Spleen (tissue), 11 donors: ENCODE data around the gene PBX1. TPM values are rescaled to one million over a fixed set of nuclear protein-coding genes. Genes with fewer than 3 reads are reported as not detected.

Source experiments
- DNase-seq: peaks from one replicate; pipeline ENCODE4 v3.0.0-alpha.2; 2020
- H3K27ac ChIP-seq, 8 donors: fragments of 200-600 bp; sonication (generic) in 7 of 8; 1 replicate in 4 of 8; 2 replicates in 4 of 8; pipeline versions ENCODE4 v1.5.0 to v1.8.0; 2016 to 2021; ENCODE audit warnings: inconsistent platforms in 4 of 8, mild to moderate bottlenecking in 4 of 8, moderate library complexity in 1 of 8
- H3K27me3 ChIP-seq, 7 donors: fragments of 200-600 bp; sonication (generic) in 6 of 7; replicated peaks in 1 of 7; 1 replicate in 4 of 7; 2 replicates in 3 of 7; pipeline versions ENCODE4 v1.5.0 to v1.8.0; 2016 to 2021; ENCODE audit warnings: inconsistent platforms in 3 of 7, mild to moderate bottlenecking in 1 of 7
- H3K36me3 ChIP-seq, 6 donors: fragments of 200-600 bp; sonication (generic) in 5 of 6; 1 replicate in 4 of 6; 2 replicates in 2 of 6; pipeline versions ENCODE4 v1.5.0 to v1.8.0; 2016 to 2021; ENCODE audit warnings: inconsistent platforms in 2 of 6
- H3K4me1 ChIP-seq, 6 donors: fragments of 200-600 bp; sonication (generic) in 5 of 6; 1 replicate in 3 of 6; 2 replicates in 3 of 6; pipeline versions ENCODE4 v1.5.0 to v1.8.0; 2016 to 2021; ENCODE audit warnings: inconsistent platforms in 3 of 6
- H3K4me3 ChIP-seq, 8 donors: fragments of 200-600 bp; sonication (generic) in 7 of 8; 1 replicate in 4 of 8; 2 replicates in 4 of 8; pipeline versions ENCODE4 v1.5.0 to v1.8.0; 2016 to 2021; ENCODE audit warnings: inconsistent platforms in 4 of 8, mild to moderate bottlenecking in 4 of 8, moderate library complexity in 2 of 8
- H3K9me3 ChIP-seq, 8 donors: fragments of 200-600 bp; sonication (generic) in 7 of 8; 1 replicate in 4 of 8; 2 replicates in 4 of 8; pipeline versions ENCODE4 v1.5.0 to v1.8.0; 2016 to 2021; ENCODE audit warnings: inconsistent platforms in 4 of 8
- POLR2A ChIP-seq, 3 donors: fragments of 450-650 bp; IDR thresholded peaks; one replicate each; pipeline ENCODE4 v1.5.1; 2017; ENCODE audit warnings: antibody characterized with exemption in 3 of 3, mild to moderate bottlenecking in 1 of 3
- POLR2AphosphoS5 ChIP-seq, 3 donors: sonication (generic); formaldehyde crosslinking; IDR thresholded peaks; one replicate each; pipeline ENCODE4 v1.5.1; 2017; ENCODE audit warnings: antibody characterized with exemption in 3 of 3
- WGBS, 5 donors: extraction: QIAGEN DNeasy Blood & Tissue Kit in 3 of 5; methylation state at CpG; one replicate each; pipeline versions ENCODE4 v1.1.5 to v1.1.7; 2013 to 2018; 5-methylcytosine and 5-hydroxymethylcytosine counted together
- intact Hi-C: fragments of 100-400 bp; cut with DNase I; formaldehyde crosslinking; loops from one replicate; pipeline ENCODE4 v1.15.0; 2023; ENCODE audit warnings: low total_unique reads
- polyA plus RNA-seq, 3 donors: library from polyadenylated mRNA; stranded (reverse); fragments of 200-250 nt; gene quantifications; one replicate each; pipeline ENCODE4 v1.2.1, GENCODE V29; 2013
- total RNA-seq, 7 donors: library from RNA; depleted of rRNA in 3 of 7; stranded (reverse); fragments of >200 nt in 3 of 7; fragmentation: NEBNext Ultra II Directional in 4 of 7; extraction: Animal tissue kit (Norgen Biotek cat#: 25700) in 4 of 7; gene quantifications; one replicate each; pipeline versions ENCODE4 v1.1.0 to v1.2.1, GENCODE V29; 2016 to 2021
- TF ChIP-seq, protein P1 (sequence below), 11 experiments: fragments of 200-600 bp in 7 of 11; fragments of 450-650 bp in 4 of 11; sonication (generic) in 4 of 11; IDR thresholded peaks in 8 of 11; conservative IDR thresholded peaks in 3 of 11; 1 replicate in 7 of 11; 2 replicates in 4 of 11; pipeline versions ENCODE4 v1.4.0 to v1.8.0; 2016 to 2021; ENCODE audit warnings: antibody characterized with exemption in 11 of 11, inconsistent platforms in 4 of 11, mild to moderate bottlenecking in 1 of 11
- donor health status: healthy with polysubstance abuse.
- donor health status: DM: no; HTN: no; CAD: no; lungs with moderate emphysema.
- donor health status: DM: no; HTN: no; CAD: no.
- donor health status: Bipolar disorder and iron deficiency.
- donor health status: healthy.
- donor health status: DM: no; HTN: no; CAD: no.
- donor health status: DM: yes; HTN: yes; CAD: no.

Gene PBX1
- total and polyA plus RNA-seq, 10 donors = 3.4 to 79.5 (median 31.8) TPM

DNA sequence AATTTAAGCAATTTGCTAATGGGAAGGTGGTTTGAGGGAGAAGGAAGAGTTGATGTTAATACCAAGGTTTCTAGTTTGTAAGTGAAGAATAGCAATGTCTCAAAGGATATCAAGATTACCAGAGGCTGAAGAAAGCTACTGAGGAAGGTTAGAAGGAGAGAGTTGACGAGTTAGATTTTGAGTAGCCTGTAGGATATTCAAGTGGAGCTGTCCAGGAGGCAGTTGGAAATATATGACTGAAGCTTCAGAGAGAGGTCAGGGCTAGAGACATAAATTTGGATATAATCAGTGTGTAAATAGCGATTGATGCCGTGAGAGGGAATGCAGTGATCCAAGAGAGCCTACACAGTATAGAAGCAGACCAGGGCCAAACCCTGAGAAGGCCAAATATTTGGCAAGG, 48.4 kb downstream of the PBX1 start:
- Histone ChIP-seq H3K36me3 (no peaks in the 10 kb centered on the region), H3K4me3 (no peak overlapping the region), H3K4me1 (peaks cover 0 to 16% (median 12%) of the 10 kb centered on the region in 6 donors), H3K27ac (no peak overlapping the region), H3K27me3 (no peaks in the 10 kb centered on the region), H3K9me3 (no peaks in the 10 kb centered on the region)
- DNase-seq = no peak
- intact Hi-C loops = no loop called here
- WGBS, 5 donors = 79 to 92% (median 87%) methylated on average over 3 of the region's 3 CpGs
- no peak for TF ChIP-seq POLR2A (IDR thresholded peaks at IDR 0.05)
- no peak for TF ChIP-seq POLR2AphosphoS5 (IDR thresholded peaks at IDR 0.05)
- TF ChIP-seq, protein P1, sequence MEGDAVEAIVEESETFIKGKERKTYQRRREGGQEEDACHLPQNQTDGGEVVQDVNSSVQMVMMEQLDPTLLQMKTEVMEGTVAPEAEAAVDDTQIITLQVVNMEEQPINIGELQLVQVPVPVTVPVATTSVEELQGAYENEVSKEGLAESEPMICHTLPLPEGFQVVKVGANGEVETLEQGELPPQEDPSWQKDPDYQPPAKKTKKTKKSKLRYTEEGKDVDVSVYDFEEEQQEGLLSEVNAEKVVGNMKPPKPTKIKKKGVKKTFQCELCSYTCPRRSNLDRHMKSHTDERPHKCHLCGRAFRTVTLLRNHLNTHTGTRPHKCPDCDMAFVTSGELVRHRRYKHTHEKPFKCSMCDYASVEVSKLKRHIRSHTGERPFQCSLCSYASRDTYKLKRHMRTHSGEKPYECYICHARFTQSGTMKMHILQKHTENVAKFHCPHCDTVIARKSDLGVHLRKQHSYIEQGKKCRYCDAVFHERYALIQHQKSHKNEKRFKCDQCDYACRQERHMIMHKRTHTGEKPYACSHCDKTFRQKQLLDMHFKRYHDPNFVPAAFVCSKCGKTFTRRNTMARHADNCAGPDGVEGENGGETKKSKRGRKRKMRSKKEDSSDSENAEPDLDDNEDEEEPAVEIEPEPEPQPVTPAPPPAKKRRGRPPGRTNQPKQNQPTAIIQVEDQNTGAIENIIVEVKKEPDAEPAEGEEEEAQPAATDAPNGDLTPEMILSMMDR (IDR thresholded peaks at IDR 0.05 in 8 of 11, conservative IDR thresholded peaks at IDR 0.05 in 3 of 11) = no peak

DNA sequence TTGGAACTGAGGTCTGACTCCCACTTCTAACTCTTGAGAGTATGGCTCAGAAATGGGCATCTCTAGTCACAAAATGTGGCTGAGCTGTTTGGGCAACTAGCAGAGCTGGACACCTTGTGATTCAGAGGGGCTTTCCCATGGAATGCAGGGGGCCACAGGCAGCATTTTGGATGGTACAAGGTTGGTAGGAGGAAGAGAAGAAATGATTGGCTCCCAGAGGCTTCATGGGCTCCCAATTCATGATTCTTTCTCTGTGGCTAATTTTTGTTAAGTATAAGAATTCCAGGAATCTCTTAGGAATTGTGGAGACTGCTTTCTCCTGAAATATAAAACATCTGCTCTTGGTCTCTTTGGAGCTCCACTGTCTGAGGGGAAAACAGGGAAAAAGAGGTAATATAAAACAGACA, 49.7 kb downstream of the PBX1 start:
- no peak overlapping the region for H3K27ac ChIP-seq
- no peaks in the 10 kb centered on the region for H3K9me3 ChIP-seq
- no peak overlapping the region for H3K4me3 ChIP-seq
- no peak for DNase-seq
- H3K36me3 ChIP-seq = no peaks in the 10 kb centered on the region
- no peaks in the 10 kb centered on the region for H3K27me3 ChIP-seq
- peaks cover 0 to 19% (median 6%) of the 10 kb centered on the region in 6 donors for H3K4me1 ChIP-seq
- no peak for TF ChIP-seq POLR2AphosphoS5 (IDR thresholded peaks at IDR 0.05)
- no peak for TF ChIP-seq POLR2A (IDR thresholded peaks at IDR 0.05)
- TF ChIP-seq, protein P1 (IDR thresholded peaks at IDR 0.05 in 8 of 11, conservative IDR thresholded peaks at IDR 0.05 in 3 of 11) = no peak
- intact Hi-C loops = no loop called here

DNA sequence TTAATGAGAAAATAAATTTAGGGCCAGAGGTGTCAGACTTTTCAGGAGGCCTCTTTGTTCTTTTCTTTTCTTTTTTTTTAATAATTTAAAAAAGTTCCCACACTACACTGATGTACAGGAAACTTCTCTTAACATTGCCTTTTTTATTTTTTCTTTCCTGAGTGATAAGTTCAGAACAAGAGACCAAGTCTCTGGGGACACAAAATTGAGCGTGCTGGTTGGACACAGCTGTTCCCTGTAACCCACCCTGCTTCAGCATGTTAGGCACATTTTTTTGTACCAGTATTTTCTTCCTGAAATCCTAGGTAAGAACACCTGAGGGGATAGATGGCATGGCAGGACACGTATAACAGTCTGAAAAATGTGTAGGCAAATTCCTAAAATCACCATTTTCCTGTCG, 50.1 kb downstream of the PBX1 start:
- DNase-seq = no peak
- Histone ChIP-seq H3K27ac (no peak overlapping the region), H3K9me3 (no peaks in the 10 kb centered on the region), H3K27me3 (no peaks in the 10 kb centered on the region), H3K4me1 (peaks cover 0 to 19% (median 6%) of the 10 kb centered on the region in 6 donors), H3K36me3 (no peaks in the 10 kb centered on the region), H3K4me3 (no peak overlapping the region)
- intact Hi-C loops = no loop called here
- TF ChIP-seq, protein P1 (IDR thresholded peaks at IDR 0.05 in 8 of 11, conservative IDR thresholded peaks at IDR 0.05 in 3 of 11) = no peak
- TF ChIP-seq POLR2AphosphoS5 (IDR thresholded peaks at IDR 0.05) (no peak), POLR2A (IDR thresholded peaks at IDR 0.05) (no peak)
- 60 to 72% (median 65%) methylated on average over 3 of the region's 3 CpGs for WGBS, 5 donors

DNA sequence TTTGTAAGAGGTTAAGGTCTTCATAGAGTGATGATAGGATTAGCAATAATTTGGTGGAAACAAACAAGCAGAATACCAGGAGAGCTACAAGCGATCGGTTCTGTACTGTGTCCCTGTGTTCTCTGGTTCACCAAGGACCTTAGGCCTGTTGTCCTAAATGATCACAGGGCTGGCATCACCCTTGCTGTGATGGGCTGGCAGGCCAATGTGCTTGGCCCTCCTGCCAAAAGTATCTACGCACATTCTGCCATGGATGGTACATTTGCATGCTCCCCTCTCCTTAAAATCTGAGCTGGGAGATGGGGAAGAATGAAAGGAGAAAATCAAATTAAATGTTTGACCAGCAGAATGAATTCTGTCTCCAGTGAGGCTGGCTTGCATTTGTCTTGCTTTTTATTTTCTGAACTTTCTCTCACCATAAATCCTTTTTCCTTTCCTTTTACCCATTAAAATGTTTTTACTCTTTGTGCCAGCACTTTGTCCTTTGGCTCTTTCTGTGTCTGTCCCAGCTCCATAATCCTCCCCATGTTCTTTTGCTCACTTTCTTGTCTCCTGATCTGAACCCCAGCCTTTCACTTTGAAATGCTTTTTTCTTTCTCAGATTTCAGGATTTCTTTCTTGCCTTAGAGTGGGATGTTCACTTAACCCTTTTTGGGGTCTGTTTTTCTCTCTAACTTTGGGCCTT, 51.7 kb downstream of the PBX1 start:
- Histone ChIP-seq H3K9me3 (no peaks in the 10 kb centered on the region), H3K4me3 (no peak overlapping the region), H3K36me3 (no peaks in the 10 kb centered on the region), H3K4me1 (peaks cover 0 to 19% (median 6%) of the 10 kb centered on the region in 6 donors), H3K27ac (no peak overlapping the region), H3K27me3 (no peaks in the 10 kb centered on the region)
- TF ChIP-seq, protein P1 (IDR thresholded peaks at IDR 0.05 in 8 of 11, conservative IDR thresholded peaks at IDR 0.05 in 3 of 11) = no peak
- TF ChIP-seq POLR2AphosphoS5 (IDR thresholded peaks at IDR 0.05) (no peak), POLR2A (IDR thresholded peaks at IDR 0.05) (no peak)
- no peak for DNase-seq
- WGBS, 5 donors = 91 to 98% (median 97%) methylated on average over 3 of the region's 3 CpGs
- intact Hi-C loops = no loop called here
